H9 (cell line): ENCODE data around the gene COQ5. TPM values are rescaled to one million over a fixed set of nuclear protein-coding genes. Genes with fewer than 3 reads are reported as not detected.

Source experiments
- DNase-seq: peaks from one replicate; pipeline ENCODE4 v3.0.0-alpha.2; 2017
- H2AFZ ChIP-seq: one replicate; pipeline ENCODE4 v1.6.1; 2013; ENCODE audit warnings: mild to moderate bottlenecking, low read length, control low read depth, moderate library complexity
- H2AK5ac ChIP-seq: 2 replicates; pipeline ENCODE4 v1.6.1; 2013; ENCODE audit warnings: low read length, control low read depth, mixed read lengths; ENCODE audit not compliant: insufficient read length
- H2BK120ac ChIP-seq: one replicate; pipeline ENCODE4 v1.6.1; 2013; ENCODE audit warnings: low read depth, mild to moderate bottlenecking, low read length, control low read depth, inconsistent platforms; ENCODE audit not compliant: poor library complexity, severe bottlenecking
- H2BK12ac ChIP-seq: 2 replicates; pipeline ENCODE4 v1.6.1; 2013; ENCODE audit warnings: low read length, control low read depth, mixed read lengths, low read depth; ENCODE audit not compliant: insufficient read length
- H2BK15ac ChIP-seq: 2 replicates; pipeline ENCODE4 v1.6.1; 2013; ENCODE audit warnings: low read depth, low read length, control low read depth
- H2BK20ac ChIP-seq: one replicate; pipeline ENCODE4 v1.6.1; 2013; ENCODE audit warnings: low read depth, mild to moderate bottlenecking, low read length, control low read depth, inconsistent platforms; ENCODE audit not compliant: poor library complexity, severe bottlenecking
- H2BK5ac ChIP-seq: 2 replicates; pipeline ENCODE4 v1.6.1; 2013; ENCODE audit warnings: low read length, control low read depth, mixed read lengths; ENCODE audit not compliant: insufficient read length
- H3K14ac ChIP-seq: 2 replicates; pipeline ENCODE4 v1.6.1; 2013; ENCODE audit warnings: low read length, control low read depth; ENCODE audit not compliant: insufficient read depth
- H3K18ac ChIP-seq: 2 replicates; pipeline ENCODE4 v1.6.1; 2013; ENCODE audit warnings: low read depth, mild to moderate bottlenecking, mixed read lengths, low read length, control low read depth; ENCODE audit not compliant: insufficient read length
- H3K23ac ChIP-seq: 2 replicates; pipeline ENCODE4 v1.6.1; 2013; ENCODE audit warnings: low read length, control low read depth, mixed read lengths, low read depth; ENCODE audit not compliant: insufficient read length
- H3K23me2 ChIP-seq: 2 replicates; pipeline ENCODE4 v1.6.1; 2013; ENCODE audit warnings: low read depth, mild to moderate bottlenecking, mixed read lengths, low read length, control low read depth; ENCODE audit not compliant: insufficient read length, poor library complexity, severe bottlenecking
- H3K27ac ChIP-seq: 2 replicates; pipeline ENCODE4 v1.5.1; 2013; ENCODE audit warnings: low read length, control low read depth, mixed read lengths, low read depth; ENCODE audit not compliant: insufficient read length
- H3K27me3 ChIP-seq: 2 replicates; pipeline ENCODE4 v1.6.1; 2013; ENCODE audit warnings: low read length, control low read depth, inconsistent platforms; ENCODE audit not compliant: insufficient read depth
- H3K4ac ChIP-seq: 2 replicates; pipeline ENCODE4 v1.6.1; 2013; ENCODE audit warnings: low read depth, mild to moderate bottlenecking, control low read depth, inconsistent platforms, low read length, moderate library complexity
- H3K4me1 ChIP-seq: 2 replicates; pipeline ENCODE4 v1.6.1; 2013; ENCODE audit warnings: low read length, control low read depth, inconsistent platforms; ENCODE audit not compliant: insufficient read depth
- H3K4me2 ChIP-seq: 2 replicates; pipeline ENCODE4 v1.6.1; 2013; ENCODE audit warnings: low read length, control low read depth, mixed read lengths; ENCODE audit not compliant: insufficient read length, insufficient read depth
- H3K56ac ChIP-seq: 2 replicates; pipeline ENCODE4 v1.6.1; 2013; ENCODE audit warnings: low read depth, mild to moderate bottlenecking, mixed read lengths, low read length, control low read depth; ENCODE audit not compliant: insufficient read length
- H3K79me1 ChIP-seq: 2 replicates; pipeline ENCODE4 v1.6.1; 2013; ENCODE audit warnings: low read depth, mild to moderate bottlenecking, moderate library complexity, low read length, control low read depth, inconsistent platforms; ENCODE audit not compliant: insufficient read depth, poor library complexity, severe bottlenecking
- H3K79me2 ChIP-seq: 2 replicates; pipeline ENCODE4 v1.6.1; 2013; ENCODE audit warnings: low read length, control low read depth, inconsistent platforms; ENCODE audit not compliant: insufficient read depth
- H3K9ac ChIP-seq: 2 replicates; pipeline ENCODE4 v1.6.1; 2013; ENCODE audit warnings: low read length, control low read depth, mixed read lengths; ENCODE audit not compliant: insufficient read length; ENCODE audit errors: extremely low read depth
- H3K9me3 ChIP-seq: one replicate; pipeline ENCODE4 v1.6.1; 2013; ENCODE audit warnings: low read depth, low read length, inconsistent platforms; ENCODE audit not compliant: control insufficient read depth
- H3T11ph ChIP-seq: one replicate; pipeline ENCODE4 v1.6.1; 2013; ENCODE audit warnings: mild to moderate bottlenecking, low read length, control low read depth, inconsistent platforms
- H4K20me1 ChIP-seq: one replicate; pipeline ENCODE4 v1.6.1; 2013; ENCODE audit not compliant: control insufficient read depth, insufficient read length, insufficient read depth
- H4K5ac ChIP-seq: 2 replicates; pipeline ENCODE4 v1.6.1; 2013; ENCODE audit warnings: low read depth, mild to moderate bottlenecking, mixed read lengths, low read length, control low read depth; ENCODE audit not compliant: insufficient read length
- H4K8ac ChIP-seq: replicated peaks from 2 replicates; pipeline ENCODE4 v1.6.1; 2013; ENCODE audit warnings: low read length, control low read depth, mixed read lengths, low read depth; ENCODE audit not compliant: insufficient read length
- H4K91ac ChIP-seq: 2 replicates; pipeline ENCODE4 v1.6.1; 2013; ENCODE audit warnings: low read depth, mild to moderate bottlenecking, moderate library complexity, mixed read lengths, low read length, control low read depth; ENCODE audit not compliant: insufficient read length
- H3K27ac Mint-ChIP-seq, 3 experiments: 2 replicates in 2 of 3; 3 replicates in 1 of 3; pipeline ENCODE4 v1.8.0; 2020 to 2021; ENCODE audit warnings: mixed read lengths in 3 of 3, mild to moderate bottlenecking in 1 of 3, moderate library complexity in 1 of 3
- H3K27me3 Mint-ChIP-seq: 2 replicates; pipeline ENCODE4 v1.8.0; 2021; ENCODE audit warnings: low read depth, mild to moderate bottlenecking, moderate library complexity, mixed read lengths
- H3K36me3 Mint-ChIP-seq, 3 experiments: 2 replicates in 2 of 3; 3 replicates in 1 of 3; pipeline ENCODE4 v1.8.0; 2020 to 2021; ENCODE audit warnings: low read depth in 3 of 3, mixed read lengths in 3 of 3; ENCODE audit not compliant: insufficient read depth in 1 of 3
- H3K4me1 Mint-ChIP-seq, 2 experiments: 2 replicates each; pipeline ENCODE4 v1.8.0; 2020; ENCODE audit warnings: mixed read lengths in 2 of 2
- H3K4me3 Mint-ChIP-seq, 2 experiments: 2 replicates in 1 of 2; 3 replicates in 1 of 2; pipeline ENCODE4 v1.8.0; 2020 to 2021; ENCODE audit warnings: mild to moderate bottlenecking in 2 of 2, mixed read lengths in 2 of 2, moderate library complexity in 1 of 2
- H3K9me3 Mint-ChIP-seq, 2 experiments: 2 replicates in 1 of 2; 3 replicates in 1 of 2; pipeline ENCODE4 v1.8.0; 2020; ENCODE audit warnings: mild to moderate bottlenecking in 2 of 2, mixed read lengths in 2 of 2, moderate library complexity in 1 of 2
- CTCF ChIP-seq: fragments of 200-600 bp; sonication (generic); conservative IDR thresholded peaks from 3 replicates; pipeline ENCODE4 v1.8.0; 2021; ENCODE audit warnings: antibody characterized with exemption, mild to moderate bottlenecking
- WGBS: extraction: QIAGEN DNeasy Blood & Tissue Kit; methylation state at CpG from one replicate; pipeline ENCODE4 v1.1.7; 2013; ENCODE audit warnings: missing lambda C conversion rate, low lambda C conversion rate, mixed read lengths; ENCODE audit not compliant: insufficient read length; ENCODE audit errors: extremely low coverage; 5-methylcytosine and 5-hydroxymethylcytosine counted together
- total RNA-seq: library from RNA; stranded (reverse); gene quantifications from 2 replicates; pipeline ENCODE4 v1.2.1, GENCODE V29; 2021

The COQ5 gene
- total RNA-seq, 1 experiment from 2014 or later, result 34.8 TPM

DNA sequence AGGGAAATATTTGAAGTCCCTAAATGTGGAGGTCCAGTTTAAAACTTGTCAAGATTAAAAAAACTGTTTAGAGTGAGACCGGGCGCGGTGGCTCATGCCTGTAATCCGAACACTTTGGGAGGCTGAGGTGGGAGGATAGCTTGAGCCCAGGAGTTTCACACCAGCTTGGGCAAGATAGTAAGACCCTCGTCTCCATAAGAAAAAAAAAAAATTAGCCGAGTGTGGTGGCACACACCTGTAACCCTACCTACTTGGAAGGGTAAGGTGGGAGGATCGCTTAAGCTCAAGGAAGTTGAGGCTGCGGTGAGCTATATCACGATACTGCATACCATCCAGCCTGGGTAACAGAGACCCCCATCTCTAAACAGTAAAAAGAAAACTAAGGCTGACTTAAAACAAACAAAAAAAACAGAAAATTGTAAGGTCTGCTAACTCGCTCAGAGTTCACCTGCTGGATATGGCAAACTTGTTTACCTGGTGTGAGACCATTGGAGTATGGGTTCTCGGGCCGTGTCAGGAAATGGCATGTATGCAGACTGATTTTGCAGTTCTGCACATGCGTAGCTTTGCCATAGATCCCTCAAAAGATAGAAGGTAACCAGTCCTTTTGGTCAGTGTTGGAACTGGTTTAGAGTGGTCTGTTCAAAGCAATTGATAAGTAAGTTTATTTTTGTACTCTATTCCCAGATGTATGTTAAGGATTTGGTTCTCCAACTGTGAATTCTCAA, 7.3 kb upstream of the COQ5 start:
- H3K27ac ChIP-seq, result no peak overlapping the region
- no peak overlapping the region for H2BK20ac ChIP-seq
- no peak overlapping the region for H3T11ph ChIP-seq
- H2BK15ac ChIP-seq, result no peak overlapping the region
- H3K27ac Mint-ChIP-seq, result peak overlapping the region in 2 of 3 experiments; percentile 72 to 84; a peak in 3 of 7 replicates
- no peak overlapping the region for H2AFZ ChIP-seq
- no peaks in the 10 kb centered on the region for H3K9me3 Mint-ChIP-seq
- H3K56ac ChIP-seq, result no peak overlapping the region
- peaks cover 6% of the 10 kb centered on the region for H3K23me2 ChIP-seq
- H3K4me3 Mint-ChIP-seq, result peak overlapping the region; percentile 94 to 95
- no peaks in the 10 kb centered on the region for H3K27me3 ChIP-seq
- no CpG with 5 or more reads among the region's 13 CpGs for WGBS
- peak overlapping the region; percentile 79 for H3K4me2 ChIP-seq
- H3K9ac ChIP-seq, result no peak overlapping the region
- no peak overlapping the region for H3K18ac ChIP-seq
- H4K91ac ChIP-seq, result no peak overlapping the region
- no peaks in the 10 kb centered on the region for H3K9me3 ChIP-seq
- H3K14ac ChIP-seq, result no peak overlapping the region
- H3K4me1 ChIP-seq, result no peaks in the 10 kb centered on the region
- no peaks in the 10 kb centered on the region for H3K79me1 ChIP-seq
- peaks cover 9 to 31% (median 27%) of the 10 kb centered on the region in 3 experiments; a peak in 6 of 7 replicates for H3K36me3 Mint-ChIP-seq
- H2BK5ac ChIP-seq, result no peak overlapping the region
- TF ChIP-seq CTCF, result no peak
- no peak overlapping the region for H3K4ac ChIP-seq
- H3K27me3 Mint-ChIP-seq, result no peaks in the 10 kb centered on the region
- H2BK120ac ChIP-seq, result no peak overlapping the region
- H4K8ac ChIP-seq, result no peak overlapping the region
- no peak overlapping the region for H3K23ac ChIP-seq
- H3K4me1 Mint-ChIP-seq, result peaks cover 18 to 33% of the 10 kb centered on the region in 2 experiments
- H4K20me1 ChIP-seq, result peaks cover 2% of the 10 kb centered on the region
- H4K5ac ChIP-seq, result no peak overlapping the region
- DNase-seq, result no peak
- peaks cover 43% of the 10 kb centered on the region; the same call in 1 of the 2 replicates for H3K79me2 ChIP-seq
- no peak overlapping the region for H2BK12ac ChIP-seq
- H2AK5ac ChIP-seq, result no peak overlapping the region
